ENCODE measurements around the gene SYT17. TPM values are rescaled to one million over a fixed set of nuclear protein-coding genes. Genes with fewer than 3 reads are reported as not detected.

SYT17 gene
- total and polyA plus RNA-seq, 2 experiments from 2014 or later, result 6.7 to 6.9 TPM

- Histone ChIP-seq H3K79me2 (no peaks in the 10 kb centered on the region), H3K4me1 (ENCODE audit: insufficient read depth) (peaks cover 1% of the 10 kb centered on the region), H3K27me3 (no peaks in the 10 kb centered on the region), H3K36me3 (replicated peaks; ENCODE audit: insufficient read depth, low read depth) (no peaks in the 10 kb centered on the region), H3K9me3 (ENCODE audit: low read depth) (no peaks in the 10 kb centered on the region), H3K4me2 (no peak overlapping the region), H3K9me2 (replicated peaks; ENCODE audit: insufficient read depth) (no peaks in the 10 kb centered on the region), H3K27ac (no peak overlapping the region), H4K20me1 (ENCODE audit: insufficient read depth, poor library complexity, severe bottlenecking) (no peaks in the 10 kb centered on the region), H3K4me3 (no peak overlapping the region), H2AFZ (no peak overlapping the region)
- 59% methylated on average over 1 of the region's 1 CpG for WGBS (ENCODE audit: low lambda C conversion rate, missing lambda C conversion rate)
- TF ChIP-seq CTCF (IDR thresholded peaks at IDR 0.05; ENCODE audit: poor library complexity), result no peak
- no peak for TF ChIP-seq EZH2 (IDR thresholded peaks at IDR 0.05; ENCODE audit: borderline replicate concordance)
- no peak for TF ChIP-seq EZH2phosphoT487 (IDR thresholded peaks at IDR 0.05; ENCODE audit: low read depth, severe bottlenecking, unreplicated experiment)
- no peak for DNase-seq (ENCODE audit: low spot score)
Measured at GRCh38 chr16:19242186-19242585, 74.1 kb downstream of the SYT17 start.

- DNase-seq (ENCODE audit: low spot score), result no peak
- no peak for TF ChIP-seq CTCF (IDR thresholded peaks at IDR 0.05; ENCODE audit: poor library complexity)
- H3K36me3 ChIP-seq (replicated peaks; ENCODE audit: insufficient read depth, low read depth), result no peaks in the 10 kb centered on the region
Measured at GRCh38 chr16:19242987-19243575, 75.0 kb downstream of the SYT17 start.

GRCh38 chr16:19245326-19245925 is 77.4 kb downstream of the SYT17 start:
- H3K27ac ChIP-seq, result peak overlapping the region; percentile 60
- H4K20me1 ChIP-seq (ENCODE audit: insufficient read depth, poor library complexity, severe bottlenecking), result no peaks in the 10 kb centered on the region
- no peaks in the 10 kb centered on the region for H3K4me1 ChIP-seq (ENCODE audit: insufficient read depth)
- 65% methylated on average over 8 of the region's 8 CpGs for WGBS (ENCODE audit: low lambda C conversion rate, missing lambda C conversion rate)
- no peaks in the 10 kb centered on the region for H3K36me3 ChIP-seq (replicated peaks; ENCODE audit: insufficient read depth, low read depth)
- H3K79me2 ChIP-seq, result no peaks in the 10 kb centered on the region
- no peaks in the 10 kb centered on the region for H3K9me3 ChIP-seq (ENCODE audit: low read depth)
- peak; percentile 54 for DNase-seq (ENCODE audit: low spot score)
- TF ChIP-seq CTCF (IDR thresholded peaks at IDR 0.05; ENCODE audit: poor library complexity), result no peak
- TF ChIP-seq EZH2 (IDR thresholded peaks at IDR 0.05; ENCODE audit: borderline replicate concordance), result no peak
- no peak for TF ChIP-seq EZH2phosphoT487 (IDR thresholded peaks at IDR 0.05; ENCODE audit: low read depth, severe bottlenecking, unreplicated experiment)
- peak overlapping the region; percentile 44 for H3K4me2 ChIP-seq
- no peak overlapping the region for H2AFZ ChIP-seq
- no peaks in the 10 kb centered on the region for H3K27me3 ChIP-seq
- no peaks in the 10 kb centered on the region for H3K9me2 ChIP-seq (replicated peaks; ENCODE audit: insufficient read depth)
- H3K4me3 ChIP-seq, result no peak overlapping the region

More at GRCh38 chr16:19242987-19243575, 75.0 kb downstream of the SYT17 start:
- H3K9me2 ChIP-seq (replicated peaks; ENCODE audit: insufficient read depth), result no peaks in the 10 kb centered on the region
- no peaks in the 10 kb centered on the region for H4K20me1 ChIP-seq (ENCODE audit: insufficient read depth, poor library complexity, severe bottlenecking)
- no peaks in the 10 kb centered on the region for H3K9me3 ChIP-seq (ENCODE audit: low read depth)
- no peaks in the 10 kb centered on the region for H3K4me1 ChIP-seq (ENCODE audit: insufficient read depth)
- H3K4me2 ChIP-seq, result no peak overlapping the region
- H2AFZ ChIP-seq, result no peak overlapping the region
- H3K4me3 ChIP-seq, result no peak overlapping the region
- no peaks in the 10 kb centered on the region for H3K27me3 ChIP-seq
- H3K27ac ChIP-seq, result no peak overlapping the region
- no peaks in the 10 kb centered on the region for H3K79me2 ChIP-seq
- WGBS (ENCODE audit: low lambda C conversion rate, missing lambda C conversion rate), result 90% methylated on average over 3 of the region's 3 CpGs

All from hepatocyte (in vitro differentiated cells).